Panc1 (cell line): ENCODE measurements around the gene EXT2. TPM values are rescaled to one million over a fixed set of nuclear protein-coding genes. Genes with fewer than 3 reads are reported as not detected.

Experiments
- ATAC-seq: fragments of 200-7000 bp; cut with Tn5 transposase; 2 replicates; pipeline ENCODE4 v1.9.1; 2020; ENCODE audit warnings: mild to moderate bottlenecking, moderate library complexity
- BruUV-seq: library from RNA; stranded (reverse); fragments of 400-500 nt; replicated peaks from 2 replicates; lab custom pipeline; 2021; lab: Mats Ljungman, UMichigan
- CTCF ChIA-PET: fragments of 300-600 bp; sonication (Branson Sonifier 250); formaldehyde crosslinking; loops from one replicate; lab custom pipeline; 2022; ENCODE audit warnings: antibody characterized with exemption; lab: Charles Lee
- POLR2A ChIA-PET: fragments of 300-600 bp; sonication (Branson Sonifier 250); formaldehyde crosslinking; loops from one replicate; lab custom pipeline; 2022; ENCODE audit warnings: antibody characterized with exemption; lab: Charles Lee
- DNase-seq: peaks from one replicate; pipeline ENCODE4 v3.0.0-alpha.2; 2010; ENCODE audit warnings: low read depth, low spot score
- H3K27ac ChIP-seq: 2 replicates; pipeline ENCODE4 v1.5.1; 2011; ENCODE audit warnings: mild to moderate bottlenecking, low read length, inconsistent platforms
- H3K27me3 ChIP-seq: fragments of 200-500 bp; sonication (Bioruptor generic); 2 replicates; pipeline ENCODE4 v1.6.0; 2014; ENCODE audit warnings: low read length, inconsistent platforms; ENCODE audit not compliant: control insufficient read depth, insufficient read depth
- H3K36me3 ChIP-seq: fragments of 200-500 bp; sonication (Bioruptor generic); 2 replicates; pipeline ENCODE4 v1.5.1; 2014; ENCODE audit warnings: inconsistent platforms, mild to moderate bottlenecking, low read length, moderate library complexity; ENCODE audit not compliant: control insufficient read depth, insufficient read depth
- H3K4me1 ChIP-seq: 2 replicates; pipeline ENCODE4 v1.5.1; 2011; ENCODE audit warnings: inconsistent platforms, mild to moderate bottlenecking, low read length, moderate library complexity; ENCODE audit not compliant: control insufficient read depth, insufficient read depth
- H3K4me3 ChIP-seq, 2 experiments: 2 replicates each; pipeline ENCODE4 v1.5.1; 2011 to 2012; ENCODE audit warnings: low read depth in 2 of 2, low read length in 2 of 2, mild to moderate bottlenecking in 2 of 2, inconsistent platforms in 1 of 2, moderate library complexity in 1 of 2
- H3K9me3 ChIP-seq: fragments of 200-500 bp; sonication (Bioruptor generic); 2 replicates; pipeline ENCODE4 v1.5.1; 2014; ENCODE audit warnings: low read depth, mild to moderate bottlenecking, inconsistent platforms, low read length, moderate library complexity; ENCODE audit not compliant: control insufficient read depth, insufficient read depth
- CTCF ChIP-seq: fragments of 450-650 bp; IDR thresholded peaks from 2 replicates; pipeline ENCODE4 v1.5.1; 2017; ENCODE audit warnings: mild to moderate bottlenecking
- POLR2AphosphoS5 ChIP-seq: IDR thresholded peaks from 2 replicates; pipeline ENCODE4 v1.6.1; 2012; ENCODE audit warnings: mild to moderate bottlenecking, low read depth, low read length, moderate library complexity
- REST ChIP-seq, 2 experiments: IDR thresholded peaks; 2 replicates each; pipeline ENCODE4 v1.6.1; 2011 to 2012; ENCODE audit warnings: low read depth in 2 of 2, control low read depth in 1 of 2, low read length in 1 of 2, mild to moderate bottlenecking in 1 of 2, moderate library complexity in 1 of 2; ENCODE audit not compliant: insufficient read depth in 1 of 2
- SIN3A ChIP-seq: IDR thresholded peaks from 2 replicates; pipeline ENCODE4 v1.6.1; 2012; ENCODE audit warnings: low read depth, mild to moderate bottlenecking, low read length, moderate library complexity, borderline replicate concordance; ENCODE audit not compliant: insufficient read depth
- TCF7L2 ChIP-seq: IDR thresholded peaks from 2 replicates; pipeline ENCODE4 v1.6.1; 2011; ENCODE audit warnings: mild to moderate bottlenecking, low read depth, low read length, inconsistent platforms
- in situ Hi-C: cut with HindIII; loops from 2 replicates; pipeline ENCODE4 v1.10.0; 2016; ENCODE audit warnings: low sequenced_read_pairs, low pct_unique_long_range_greater_than_20kb
- intact Hi-C: fragments of 100-400 bp; cut with micrococcal nuclease; formaldehyde crosslinking; loops from one replicate; pipeline ENCODE4 v1.10.0; 2022; ENCODE audit not compliant: unreplicated experiment
- total RNA-seq: library from RNA; stranded (reverse); gene quantifications from one replicate; pipeline ENCODE4 v1.2.1, GENCODE V29; 2021; ENCODE audit not compliant: unreplicated experiment

Gene EXT2
- total RNA-seq, 1 experiment from 2014 or later: 57.5 TPM

- no peak for DNase-seq
- no peak for ATAC-seq
- Histone ChIP-seq H3K4me3 (no peak overlapping the region), H3K9me3 (peaks cover 8% of the 10 kb centered on the region; the same call in 1 of the 2 replicates), H3K4me1 (0 out of 2 replicates have a peak, but pooled peaks cover 2% of the 10 kb centered on the region), H3K27me3 (no peaks in the 10 kb centered on the region), H3K27ac (no peak overlapping the region), H3K36me3 (no peaks in the 10 kb centered on the region)
- intact Hi-C loops: no loop called here
- CTCF ChIA-PET: no interaction called here
- in situ Hi-C loops: no loop called here
- no peak for TF ChIP-seq CTCF
- TF ChIP-seq POLR2AphosphoS5: no peak
- TF ChIP-seq SIN3A: no peak
- TF ChIP-seq TCF7L2: no peak
- POLR2A ChIA-PET: interaction anchor here (0.6 kb wide), 1 partner anchor 26 kb away, joined by 3 read pairs; no protein-coding TSS in a partner anchor
- no TSS peak for BruUV-seq
Observed at GRCh38 chr11:44188643-44189042, 93.2 kb downstream of the EXT2 start.

GRCh38 chr11:44189986-44190882, 94.8 kb downstream of the EXT2 start:
- H3K36me3 ChIP-seq: no peaks in the 10 kb centered on the region
- ATAC-seq (no peak), DNase-seq (no peak)
- ChIA-PET POLR2A (no interaction called here), CTCF (no interaction called here)
- intact Hi-C loops: no loop called here
- no peak overlapping the region for H3K4me3 ChIP-seq
- in situ Hi-C loops: no loop called here
- BruUV-seq: no TSS peak
- no peaks in the 10 kb centered on the region for H3K27me3 ChIP-seq
- H3K27ac ChIP-seq: no peak overlapping the region
- TF ChIP-seq SIN3A: no peak
- no peak for TF ChIP-seq POLR2AphosphoS5
- no peak for TF ChIP-seq CTCF
- TF ChIP-seq REST (IDR thresholded peaks at IDR 0.05; ENCODE audit: insufficient read depth in 1 of 2, low read depth in 2 of 2, low read length in 1 of 2): no peak
- TF ChIP-seq TCF7L2: no peak
- H3K9me3 ChIP-seq: peaks cover 8% of the 10 kb centered on the region; the same call in 1 of the 2 replicates
- 0 out of 2 replicates have a peak, but pooled peaks cover 2% of the 10 kb centered on the region for H3K4me1 ChIP-seq
